ENCODE measurements around the gene AP5S1. TPM values are rescaled to one million over a fixed set of nuclear protein-coding genes. Genes with fewer than 3 reads are reported as not detected.

AP5S1 gene
- total RNA-seq = 8.5 TPM

GRCh38 chr20:3820048-3820900 lies at the start of gene AP5S1:
TSS of gene AP5S1 (plus strand) at chr20:3820547. CDS start at chr20:3822118, 1,571 bp downstream.

GRCh38 chr20:3781153-3781910 lies 39.0 kb upstream of the AP5S1 start, which contains the start of gene SPEF1:
TSS of gene SPEF1 (minus strand) at chr20:3781448. CDS start at chr20:3781287, 161 bp downstream.

GRCh38 chr20:3786665-3787323 lies 33.6 kb upstream of the AP5S1 start, which contains the start of gene CENPB:
TSS of gene CENPB (minus strand) at chr20:3786740. CDS start at chr20:3786483, 257 bp downstream.

GRCh38 chr20:3795511-3796468 lies 24.6 kb upstream of the AP5S1 start, which contains the start of gene CDC25B:
TSS of gene CDC25B (plus strand) at chr20:3796310. CDS start at chr20:3796532, 222 bp downstream.

GRCh38 chr20:3846740-3847428 lies 26.5 kb downstream of the AP5S1 start, which contains the start of gene MAVS:
TSS of gene MAVS (plus strand) at chr20:3846834. CDS start at chr20:3854625, 7,791 bp downstream.

Other genes starting within 250 kb of the AP5S1 start
- not detected for gene GFRA4, start 157.1 kb upstream of the AP5S1 start, total RNA-seq
- gene ADAM33, start 138.5 kb upstream of the AP5S1 start, total RNA-seq = 3.8 TPM
- gene SIGLEC1, start 107.9 kb upstream of the AP5S1 start, total RNA-seq = not detected
- gene HSPA12B, start 87.9 kb upstream of the AP5S1 start, total RNA-seq = 3.4 TPM
- 16.9 TPM for gene ADISSP, start 52.8 kb upstream of the AP5S1 start, total RNA-seq
- 0.31 TPM for gene SPEF1, start 39.1 kb upstream of the AP5S1 start, total RNA-seq
- gene CENPB, start 33.8 kb upstream of the AP5S1 start, total RNA-seq = 50.7 TPM
- 6.6 TPM for gene CDC25B, start 24.2 kb upstream of the AP5S1 start, total RNA-seq
- gene MAVS, start 26.3 kb downstream of the AP5S1 start, total RNA-seq = 15.0 TPM
- gene PANK2, start 68.8 kb downstream of the AP5S1 start, total RNA-seq = 54.5 TPM
- 35.7 TPM for gene RNF24, start 195.0 kb downstream of the AP5S1 start, total RNA-seq

Data from parietal lobe (tissue), 1 donor.